HEK293 (cell line): Measurements from ENCODE around the gene ADO.

ENCODE experiments used
- CTCF ChIP-seq: fragments of 450-650 bp; formaldehyde crosslinking; IDR thresholded peaks from 2 replicates; pipeline ENCODE4 v1.5.1; 2016; ENCODE audit warnings: missing biosample characterization, missing genetic modification characterization
- SETDB1 ChIP-seq: IDR thresholded peaks from one replicate; pipeline ENCODE4 v1.6.1; 2017; ENCODE audit warnings: mild to moderate bottlenecking, low read length, moderate library complexity, mixed read lengths; ENCODE audit not compliant: insufficient read length
- ZBTB10 ChIP-seq: fragments of 450-650 bp; formaldehyde crosslinking; IDR thresholded peaks from 2 replicates; pipeline ENCODE4 v1.5.1; 2016; ENCODE audit warnings: missing biosample characterization, missing genetic modification characterization
- ZBTB20 ChIP-seq: fragments of 450-650 bp; formaldehyde crosslinking; IDR thresholded peaks from 2 replicates; pipeline ENCODE4 v1.5.1; 2016; ENCODE audit warnings: missing biosample characterization, missing genetic modification characterization
- ZNF112 ChIP-seq: fragments of 450-650 bp; formaldehyde crosslinking; IDR thresholded peaks from 2 replicates; pipeline ENCODE4 v1.5.0; 2017; ENCODE audit warnings: missing biosample characterization, missing genetic modification characterization
- ZNF146 ChIP-seq: fragments of 450-650 bp; formaldehyde crosslinking; IDR thresholded peaks from 2 replicates; pipeline ENCODE4 v1.5.1; 2016; ENCODE audit warnings: missing biosample characterization, missing genetic modification characterization
- ZNF549 ChIP-seq: fragments of 450-650 bp; IDR thresholded peaks from 2 replicates; pipeline ENCODE4 v1.5.1; 2018; ENCODE audit warnings: missing biosample characterization, missing genetic modification characterization, mild to moderate bottlenecking, inconsistent platforms, moderate library complexity
- TF ChIP-seq, protein P1 (sequence below): fragments of 450-650 bp; formaldehyde crosslinking; IDR thresholded peaks from 2 replicates; pipeline ENCODE4 v1.5.1; 2016; ENCODE audit warnings: missing biosample characterization, missing genetic modification characterization

GRCh38 chr10:62829622-62830021 lies 25.1 kb downstream of the ADO start:
- TF ChIP-seq, protein P1, sequence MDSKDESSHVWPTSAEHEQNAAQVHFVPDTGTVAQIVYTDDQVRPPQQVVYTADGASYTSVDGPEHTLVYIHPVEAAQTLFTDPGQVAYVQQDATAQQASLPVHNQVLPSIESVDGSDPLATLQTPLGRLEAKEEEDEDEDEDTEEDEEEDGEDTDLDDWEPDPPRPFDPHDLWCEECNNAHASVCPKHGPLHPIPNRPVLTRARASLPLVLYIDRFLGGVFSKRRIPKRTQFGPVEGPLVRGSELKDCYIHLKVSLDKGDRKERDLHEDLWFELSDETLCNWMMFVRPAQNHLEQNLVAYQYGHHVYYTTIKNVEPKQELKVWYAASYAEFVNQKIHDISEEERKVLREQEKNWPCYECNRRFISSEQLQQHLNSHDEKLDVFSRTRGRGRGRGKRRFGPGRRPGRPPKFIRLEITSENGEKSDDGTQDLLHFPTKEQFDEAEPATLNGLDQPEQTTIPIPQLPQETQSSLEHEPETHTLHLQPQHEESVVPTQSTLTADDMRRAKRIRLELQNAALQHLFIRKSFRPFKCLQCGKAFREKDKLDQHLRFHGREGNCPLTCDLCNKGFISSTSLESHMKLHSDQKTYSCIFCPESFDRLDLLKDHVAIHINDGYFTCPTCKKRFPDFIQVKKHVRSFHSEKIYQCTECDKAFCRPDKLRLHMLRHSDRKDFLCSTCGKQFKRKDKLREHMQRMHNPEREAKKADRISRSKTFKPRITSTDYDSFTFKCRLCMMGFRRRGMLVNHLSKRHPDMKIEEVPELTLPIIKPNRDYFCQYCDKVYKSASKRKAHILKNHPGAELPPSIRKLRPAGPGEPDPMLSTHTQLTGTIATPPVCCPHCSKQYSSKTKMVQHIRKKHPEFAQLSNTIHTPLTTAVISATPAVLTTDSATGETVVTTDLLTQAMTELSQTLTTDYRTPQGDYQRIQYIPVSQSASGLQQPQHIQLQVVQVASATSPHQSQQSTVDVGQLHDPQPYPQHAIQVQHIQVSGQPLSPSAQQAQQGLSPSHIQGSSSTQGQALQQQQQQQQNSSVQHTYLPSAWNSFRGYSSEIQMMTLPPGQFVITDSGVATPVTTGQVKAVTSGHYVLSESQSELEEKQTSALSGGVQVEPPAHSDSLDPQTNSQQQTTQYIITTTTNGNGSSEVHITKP (tag by site-specific recombination) = no peak
- TF ChIP-seq ZBTB20 = no peak
- TF ChIP-seq CTCF = no peak
- TF ChIP-seq ZBTB10 (tag by site-specific recombination) = no peak
- no peak for TF ChIP-seq SETDB1
- no peak for TF ChIP-seq ZNF112
- no peak for TF ChIP-seq ZNF549 (tag by site-specific recombination)
- no peak for TF ChIP-seq ZNF146 (tag by site-specific recombination)
